Measurements from ENCODE around the gene MAP3K9.

MAP3K9 gene

DNA sequence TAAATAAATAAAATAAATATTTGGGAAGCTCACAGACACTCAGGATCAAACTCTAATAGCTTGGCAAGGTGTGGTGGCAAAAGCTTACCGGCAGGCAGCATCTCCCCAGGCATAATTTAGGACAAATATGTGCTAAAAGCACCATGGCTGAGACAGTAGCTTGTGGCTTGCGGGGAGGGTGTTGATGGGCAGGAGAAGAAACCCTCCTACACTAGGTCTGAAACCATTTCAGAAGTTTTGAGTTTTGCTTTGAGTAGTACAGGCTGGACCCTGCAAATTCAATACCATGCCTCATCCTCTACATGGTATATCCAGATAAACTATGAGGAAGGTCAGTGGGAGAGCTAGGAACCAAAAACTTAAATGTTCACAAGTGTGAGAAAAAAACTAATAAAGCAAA is 33.1 kb downstream of the MAP3K9 start:
- H3K4me3 ChIP-seq (ENCODE audit: low read depth, low read length): no peak overlapping the region
- TF ChIP-seq, protein P1, sequence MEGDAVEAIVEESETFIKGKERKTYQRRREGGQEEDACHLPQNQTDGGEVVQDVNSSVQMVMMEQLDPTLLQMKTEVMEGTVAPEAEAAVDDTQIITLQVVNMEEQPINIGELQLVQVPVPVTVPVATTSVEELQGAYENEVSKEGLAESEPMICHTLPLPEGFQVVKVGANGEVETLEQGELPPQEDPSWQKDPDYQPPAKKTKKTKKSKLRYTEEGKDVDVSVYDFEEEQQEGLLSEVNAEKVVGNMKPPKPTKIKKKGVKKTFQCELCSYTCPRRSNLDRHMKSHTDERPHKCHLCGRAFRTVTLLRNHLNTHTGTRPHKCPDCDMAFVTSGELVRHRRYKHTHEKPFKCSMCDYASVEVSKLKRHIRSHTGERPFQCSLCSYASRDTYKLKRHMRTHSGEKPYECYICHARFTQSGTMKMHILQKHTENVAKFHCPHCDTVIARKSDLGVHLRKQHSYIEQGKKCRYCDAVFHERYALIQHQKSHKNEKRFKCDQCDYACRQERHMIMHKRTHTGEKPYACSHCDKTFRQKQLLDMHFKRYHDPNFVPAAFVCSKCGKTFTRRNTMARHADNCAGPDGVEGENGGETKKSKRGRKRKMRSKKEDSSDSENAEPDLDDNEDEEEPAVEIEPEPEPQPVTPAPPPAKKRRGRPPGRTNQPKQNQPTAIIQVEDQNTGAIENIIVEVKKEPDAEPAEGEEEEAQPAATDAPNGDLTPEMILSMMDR (IDR thresholded peaks at IDR 0.05; ENCODE audit: borderline replicate concordance, insufficient read depth, low read depth, low read length): no peak

DNA sequence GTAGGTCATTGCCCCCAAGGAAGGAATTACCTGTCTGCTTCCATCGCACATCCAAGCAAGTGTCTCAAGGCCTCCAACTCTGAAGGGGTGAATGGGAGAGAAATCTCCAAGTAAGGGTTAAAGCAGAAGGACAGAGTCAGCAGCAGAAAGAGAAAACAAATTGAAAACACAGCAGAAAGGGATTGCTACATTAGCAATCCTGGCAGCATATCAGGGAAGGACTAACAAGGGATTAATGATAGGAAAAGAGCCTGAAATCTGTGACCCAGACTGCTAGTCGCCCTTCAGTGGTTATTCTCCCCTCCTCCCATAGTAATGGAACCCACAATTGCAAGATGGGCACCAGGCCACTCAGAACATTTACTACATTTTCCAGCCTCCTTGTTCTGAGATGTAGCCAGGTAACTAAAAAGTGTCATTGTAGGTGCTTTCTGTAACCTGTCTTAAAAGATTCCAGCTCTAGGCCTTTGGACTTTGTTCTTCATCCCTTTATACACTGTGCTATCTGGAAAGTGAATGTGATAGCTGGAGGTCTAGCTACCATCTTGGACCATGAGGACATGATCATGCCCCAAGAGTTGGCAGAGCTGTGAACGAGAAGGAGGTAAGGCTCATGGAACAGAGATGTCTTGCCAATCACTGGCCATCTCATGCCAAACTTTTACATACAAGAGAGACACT is 36.0 kb downstream of the MAP3K9 start:
- no peak overlapping the region for H3K4me3 ChIP-seq (ENCODE audit: low read depth, low read length)
- TF ChIP-seq, protein P1 (IDR thresholded peaks at IDR 0.05; ENCODE audit: borderline replicate concordance, insufficient read depth, low read depth, low read length): no peak

DNA sequence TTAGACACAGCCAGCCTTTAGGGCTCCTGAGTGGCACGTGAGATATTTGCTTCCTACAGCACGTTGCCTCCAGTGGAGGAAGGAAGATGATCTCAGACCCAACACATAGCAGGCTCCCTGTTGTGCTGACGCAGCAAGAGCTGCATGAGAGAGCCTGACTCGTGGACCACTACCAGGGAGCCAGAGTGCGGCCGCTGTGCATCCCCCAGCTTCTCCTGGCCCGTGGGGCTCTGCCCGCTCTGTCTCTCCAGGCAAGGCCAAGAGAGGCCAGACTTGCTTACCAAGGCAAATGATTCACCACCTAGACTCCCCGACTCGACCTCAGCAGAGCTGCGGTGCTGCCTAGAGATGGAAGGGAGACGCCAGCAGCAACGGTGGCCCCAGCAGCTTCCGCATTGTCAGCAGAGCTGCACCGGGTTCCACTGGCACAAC is 37.5 kb downstream of the MAP3K9 start:
- H3K4me3 ChIP-seq (ENCODE audit: low read depth, low read length): no peak overlapping the region
- TF ChIP-seq, protein P1 (IDR thresholded peaks at IDR 0.05; ENCODE audit: borderline replicate concordance, insufficient read depth, low read depth, low read length): no peak

DNA sequence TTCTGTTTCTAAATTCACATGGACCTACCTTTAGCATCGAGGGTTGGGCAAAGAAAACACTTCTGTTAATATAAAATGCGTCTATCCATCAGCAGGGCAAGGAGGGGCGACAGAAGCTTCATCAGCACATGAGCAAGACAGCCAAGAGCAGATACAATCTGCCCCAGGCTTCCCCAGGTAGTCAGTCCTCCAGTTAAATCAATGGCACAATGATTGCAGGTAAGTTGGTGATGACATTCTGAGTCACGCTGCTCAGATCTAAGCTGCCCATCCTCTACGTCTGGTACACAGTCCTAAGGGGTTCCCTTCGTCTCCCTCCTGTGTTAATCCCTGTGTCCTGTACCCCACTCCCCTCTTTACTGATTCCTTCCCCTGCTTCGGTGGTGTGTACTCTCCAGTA is 38.8 kb downstream of the MAP3K9 start:
- TF ChIP-seq, protein P1 (IDR thresholded peaks at IDR 0.05; ENCODE audit: borderline replicate concordance, insufficient read depth, low read depth, low read length): no peak

DNA sequence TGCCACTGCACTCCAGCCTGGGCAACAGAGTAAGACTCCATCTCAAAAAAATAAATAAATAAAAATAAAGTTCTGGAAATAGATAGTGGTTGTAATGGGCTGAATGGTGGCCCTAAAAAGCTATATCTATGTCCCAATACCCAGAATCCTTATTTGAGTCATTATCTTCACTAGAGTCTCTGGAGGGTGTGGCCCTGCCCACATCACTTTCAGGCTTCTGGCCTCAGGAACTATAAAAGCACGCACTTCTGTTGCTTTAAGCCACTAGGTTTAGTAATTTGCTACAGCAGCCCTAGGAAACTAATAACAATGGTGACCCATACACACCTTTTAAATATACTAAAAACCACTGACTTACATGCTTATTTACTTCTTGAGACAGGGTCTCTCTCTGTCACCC is 49.9 kb downstream of the MAP3K9 start:
- TF ChIP-seq, protein P1 (IDR thresholded peaks at IDR 0.05; ENCODE audit: borderline replicate concordance, insufficient read depth, low read depth, low read length): no peak
- H3K4me3 ChIP-seq (ENCODE audit: low read depth, low read length): no peak overlapping the region

More for the DNA sequence above, 38.8 kb downstream of the MAP3K9 start:
- H3K4me3 ChIP-seq (ENCODE audit: low read depth, low read length): no peak overlapping the region

DNA sequence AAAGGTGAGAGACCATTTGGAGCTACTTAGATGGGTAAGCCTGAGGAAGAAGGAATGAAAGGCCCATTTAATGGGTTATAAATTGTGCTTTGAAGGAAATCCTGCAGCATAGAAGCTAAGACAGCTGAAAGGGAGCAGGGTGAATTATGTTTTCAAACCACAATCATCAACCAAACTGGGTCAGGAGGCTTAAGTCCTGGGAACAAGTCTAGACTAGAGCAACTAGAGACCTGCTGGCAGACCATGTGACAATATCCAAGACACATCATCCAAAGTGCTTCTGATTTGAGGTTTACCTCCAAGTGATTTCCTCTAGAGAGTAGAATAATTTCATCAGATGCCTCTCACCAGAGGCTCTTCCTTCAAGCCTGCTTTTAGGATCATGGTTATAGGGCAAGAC is 53.7 kb downstream of the MAP3K9 start:
- H3K4me3 ChIP-seq (ENCODE audit: low read depth, low read length): no peak overlapping the region
- TF ChIP-seq, protein P1 (IDR thresholded peaks at IDR 0.05; ENCODE audit: borderline replicate concordance, insufficient read depth, low read depth, low read length): no peak

DNA sequence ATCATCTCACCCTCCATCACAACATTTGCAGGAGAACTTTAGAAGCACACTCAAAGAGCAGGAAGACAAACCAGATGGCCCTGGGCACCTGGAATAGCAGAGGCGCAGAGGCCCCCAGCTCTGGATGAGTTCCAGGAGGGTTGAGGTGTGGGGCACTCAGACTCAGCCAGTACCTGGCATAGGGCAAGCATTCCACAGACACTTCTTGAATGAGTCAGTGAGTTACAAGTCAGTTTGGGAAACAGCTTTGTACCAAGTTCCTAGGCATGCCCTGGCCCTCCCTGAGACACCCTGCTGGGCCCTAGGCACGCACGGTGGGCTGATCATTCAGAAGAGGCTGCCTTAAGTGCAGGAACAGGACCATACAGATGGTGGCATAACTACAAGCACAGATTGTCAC is 54.3 kb downstream of the MAP3K9 start:
- no peak overlapping the region for H3K4me3 ChIP-seq (ENCODE audit: low read depth, low read length)
- TF ChIP-seq, protein P1 (IDR thresholded peaks at IDR 0.05; ENCODE audit: borderline replicate concordance, insufficient read depth, low read depth, low read length): no peak
